ENCODE measurements around the gene CAMK1D. TPM values are rescaled to one million over a fixed set of nuclear protein-coding genes. Genes with fewer than 3 reads are reported as not detected.
"Not testable (repeated sequence)": the region's sequence is repeated elsewhere in the genome, so short reads cannot be mapped to it uniquely, and the experiment has no call there.

The CAMK1D gene
- 0.63 and 1.1 TPM in 2 replicates for total RNA-seq (2014; rRNA removed; shearing (Covaris generic))

DNA sequence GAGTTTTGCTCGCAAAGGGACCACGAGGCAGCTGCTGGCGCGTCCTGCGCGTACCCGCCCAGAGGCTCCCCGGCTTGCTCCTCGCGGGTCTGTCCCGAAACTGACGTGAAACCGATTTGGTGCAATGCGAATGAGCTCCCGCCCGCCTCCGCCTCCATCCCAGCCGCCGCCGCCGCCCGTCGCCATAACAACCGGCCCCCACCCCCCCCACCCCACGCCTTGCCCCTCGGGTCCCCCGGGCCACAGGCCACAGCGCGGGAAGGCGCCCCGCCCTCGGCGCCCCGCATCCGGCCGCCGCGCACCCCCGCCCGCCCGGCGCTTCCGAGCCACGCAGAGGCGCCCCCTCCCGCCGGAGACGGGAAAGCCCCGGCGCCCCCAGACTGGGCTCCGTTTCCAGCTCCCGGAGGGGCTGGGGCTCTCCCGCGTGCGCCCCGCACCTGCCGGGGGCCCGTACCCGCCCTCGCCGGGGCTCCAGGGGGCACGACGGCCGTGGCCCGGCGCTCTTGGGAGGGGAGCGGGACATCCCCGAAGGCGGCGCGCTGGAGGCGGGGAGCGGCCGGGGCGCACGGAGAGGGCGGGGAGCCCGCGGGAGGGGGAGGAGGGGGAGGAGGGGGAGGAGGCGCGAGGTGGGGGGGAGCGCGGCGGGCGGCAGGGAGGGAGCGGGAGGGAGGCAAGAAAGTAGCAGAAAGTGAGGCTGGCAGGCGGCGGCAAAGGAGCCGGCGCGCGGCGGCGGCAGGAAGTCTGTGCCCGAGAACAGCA, at the start of gene CAMK1D:
Gene CAMK1D, plus strand, starts transcription at position 678 of the 759 bp plus-strand sequence.
- H3K4me1 ChIP-seq, result peaks cover 14% of the 10 kb centered on the region; the same call in 1 of the 2 replicates
- peak; percentile 66 for DNase-seq
- H3K27ac ChIP-seq, result no peak within 1 kb of the TSS
- H3K36me3 ChIP-seq, result no peaks in the 10 kb centered on the region
- H3K9me3 ChIP-seq (replicated peaks), result no peaks in the 10 kb centered on the region
- H3K4me3 ChIP-seq, result peak within 1 kb of the TSS; percentile 61
- H3K27me3 ChIP-seq, result peaks cover 18% of the 10 kb centered on the region; the same call in 1 of the 2 replicates

- H3K4me1 ChIP-seq; H3K9me3 ChIP-seq (replicated peaks); H3K4me3 ChIP-seq; H3K27me3 ChIP-seq; H3K27ac ChIP-seq; H3K36me3 ChIP-seq; DNase-seq: not testable (repeated sequence)
Observed at GRCh38 chr10:12301036-12301435, 48.3 kb upstream of the CAMK1D start.

GRCh38 chr10:12308057-12308456, 41.3 kb upstream of the CAMK1D start:
- H3K27me3 ChIP-seq, result no peaks in the 10 kb centered on the region
- H3K36me3 ChIP-seq, result no peaks in the 10 kb centered on the region
- no peaks in the 10 kb centered on the region for H3K4me1 ChIP-seq
- no peak for DNase-seq
- H3K9me3 ChIP-seq (replicated peaks), result no peaks in the 10 kb centered on the region
- H3K27ac ChIP-seq, result no peak overlapping the region
- H3K4me3 ChIP-seq, result no peak overlapping the region

- Histone ChIP-seq H3K4me1 (no peaks in the 10 kb centered on the region), H3K9me3 (replicated peaks) (no peaks in the 10 kb centered on the region), H3K27ac (no peak overlapping the region), H3K36me3 (no peaks in the 10 kb centered on the region), H3K4me3 (no peak overlapping the region), H3K27me3 (no peaks in the 10 kb centered on the region)
- no peak for DNase-seq
Observed at GRCh38 chr10:12308736-12309375, 40.5 kb upstream of the CAMK1D start.

GRCh38 chr10:12309783-12310182, 39.6 kb upstream of the CAMK1D start:
- not testable (repeated sequence) for H3K27me3 ChIP-seq; H3K36me3 ChIP-seq; H3K4me1 ChIP-seq; H3K4me3 ChIP-seq; H3K9me3 ChIP-seq (replicated peaks); DNase-seq; H3K27ac ChIP-seq

DNA sequence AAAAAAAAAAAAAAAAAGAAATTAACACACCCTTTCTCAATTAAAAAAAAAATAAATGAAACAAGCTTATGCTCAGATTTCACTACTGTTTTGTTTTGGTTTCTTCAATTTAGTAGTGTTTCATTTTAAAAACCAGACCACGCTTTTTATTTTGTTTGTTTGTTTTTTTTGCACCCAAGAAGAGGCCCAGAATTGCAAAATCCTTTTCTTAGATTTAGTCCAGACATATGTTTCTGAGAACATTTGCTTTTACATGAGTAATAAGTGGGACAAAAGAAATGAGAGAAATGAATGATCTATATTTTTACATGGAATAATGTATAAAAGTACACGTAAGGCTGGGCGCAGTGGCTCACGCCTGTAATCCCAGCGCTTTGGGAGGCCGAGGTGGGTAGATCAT, 34.5 kb upstream of the CAMK1D start:
- DNase-seq, result no peak
- Histone ChIP-seq H3K27ac (no peak overlapping the region), H3K4me3 (no peak overlapping the region), H3K9me3 (replicated peaks) (no peaks in the 10 kb centered on the region), H3K4me1 (no peaks in the 10 kb centered on the region), H3K36me3 (no peaks in the 10 kb centered on the region), H3K27me3 (no peaks in the 10 kb centered on the region)

GRCh38 chr10:12319076-12319475, 30.3 kb upstream of the CAMK1D start:
- H3K27me3 ChIP-seq, result no peaks in the 10 kb centered on the region
- H3K4me1 ChIP-seq, result no peaks in the 10 kb centered on the region
- H3K9me3 ChIP-seq (replicated peaks), result no peaks in the 10 kb centered on the region
- H3K36me3 ChIP-seq, result no peaks in the 10 kb centered on the region
- no peak for DNase-seq
- no peak overlapping the region for H3K4me3 ChIP-seq
- no peak overlapping the region for H3K27ac ChIP-seq

DNA sequence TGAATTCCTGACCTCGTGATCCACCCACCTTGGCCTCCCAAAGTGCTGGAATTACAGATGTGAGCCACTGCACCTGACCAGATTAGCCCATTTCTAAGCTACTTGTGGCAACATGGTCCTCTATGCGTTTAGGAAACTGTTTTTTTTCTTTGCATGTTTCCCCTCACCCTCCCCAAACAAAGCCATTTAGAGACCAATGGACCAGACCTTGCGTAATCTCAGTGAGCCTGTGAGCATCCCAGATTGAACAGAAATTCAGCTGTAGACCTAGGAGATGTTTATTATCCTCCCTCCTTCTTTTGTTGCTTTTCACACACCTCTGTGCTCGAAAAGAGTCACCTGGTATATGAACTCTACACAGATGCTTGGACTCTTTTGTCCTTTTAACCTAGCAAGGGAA, 28.5 kb upstream of the CAMK1D start:
- Histone ChIP-seq H3K4me1 (no peaks in the 10 kb centered on the region), H3K36me3 (no peaks in the 10 kb centered on the region), H3K27me3 (no peaks in the 10 kb centered on the region), H3K4me3 (no peak overlapping the region), H3K27ac (no peak overlapping the region), H3K9me3 (replicated peaks) (no peaks in the 10 kb centered on the region)
- DNase-seq, result no peak

DNA sequence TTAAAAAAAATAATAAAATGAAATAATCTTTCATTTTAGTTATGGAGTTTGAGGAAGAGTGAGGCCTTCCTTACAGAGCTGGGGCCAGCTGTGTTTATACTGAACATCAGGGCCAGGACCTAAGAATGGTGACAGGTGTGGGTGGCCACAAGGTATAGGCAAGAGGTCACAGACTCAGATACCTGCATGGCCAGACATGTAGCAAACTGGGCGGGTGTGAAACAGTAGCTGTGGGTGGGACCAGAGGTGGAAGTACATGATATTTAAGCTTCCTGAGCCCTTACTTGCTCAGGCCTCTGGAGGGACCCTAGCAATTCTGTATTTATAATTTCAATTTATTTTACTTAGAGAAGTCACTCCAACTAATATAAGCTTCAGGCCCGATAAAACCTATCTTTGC, 27.7 kb upstream of the CAMK1D start:
- H3K27ac ChIP-seq, result no peak overlapping the region
- no peaks in the 10 kb centered on the region for H3K27me3 ChIP-seq
- DNase-seq, result no peak
- H3K9me3 ChIP-seq (replicated peaks), result no peaks in the 10 kb centered on the region
- H3K36me3 ChIP-seq, result no peaks in the 10 kb centered on the region
- no peaks in the 10 kb centered on the region for H3K4me1 ChIP-seq
- H3K4me3 ChIP-seq, result no peak overlapping the region

DNA sequence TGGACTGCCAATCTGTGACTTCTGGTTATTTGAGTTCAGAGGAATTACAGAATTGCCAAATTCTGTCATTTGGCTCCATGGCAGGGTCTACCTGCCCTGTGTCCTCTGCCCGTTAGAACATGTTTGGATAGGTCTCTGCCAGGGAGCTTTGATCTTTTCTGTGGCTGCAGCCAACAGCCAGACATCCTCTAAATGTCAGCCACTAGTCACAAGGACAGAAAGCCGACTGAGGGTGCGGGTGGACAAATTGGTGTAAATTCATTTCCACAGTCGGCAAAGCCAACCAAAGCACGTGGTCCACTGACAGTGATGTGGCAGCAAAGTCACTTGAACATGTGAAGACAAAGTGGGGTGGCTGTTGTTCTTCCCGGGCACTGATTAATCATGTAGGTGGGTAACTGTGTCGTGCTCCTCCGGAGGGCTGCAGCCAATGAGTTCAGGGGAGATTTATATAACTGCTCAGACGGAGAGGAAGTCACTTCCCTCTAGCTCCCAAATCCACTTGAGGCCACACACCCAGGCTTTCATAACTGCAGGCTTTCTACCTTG, 26.7 kb upstream of the CAMK1D start:
- H3K27me3 ChIP-seq, result no peaks in the 10 kb centered on the region
- H3K27ac ChIP-seq, result no peak overlapping the region
- no peak overlapping the region for H3K4me3 ChIP-seq
- no peaks in the 10 kb centered on the region for H3K4me1 ChIP-seq
- H3K9me3 ChIP-seq (replicated peaks), result no peaks in the 10 kb centered on the region
- H3K36me3 ChIP-seq, result no peaks in the 10 kb centered on the region
- no peak for DNase-seq

- H3K4me3 ChIP-seq, result no peak overlapping the region
- no peaks in the 10 kb centered on the region for H3K4me1 ChIP-seq
- no peaks in the 10 kb centered on the region for H3K9me3 ChIP-seq (replicated peaks)
- DNase-seq, result no peak
- H3K36me3 ChIP-seq, result no peaks in the 10 kb centered on the region
- H3K27ac ChIP-seq, result no peak overlapping the region
- no peaks in the 10 kb centered on the region for H3K27me3 ChIP-seq
Observed at GRCh38 chr10:12324530-12324929, 24.8 kb upstream of the CAMK1D start.

- Histone ChIP-seq H3K9me3 (replicated peaks) (no peaks in the 10 kb centered on the region), H3K27me3 (no peaks in the 10 kb centered on the region), H3K4me1 (no peaks in the 10 kb centered on the region), H3K4me3 (no peak overlapping the region), H3K27ac (no peak overlapping the region), H3K36me3 (no peaks in the 10 kb centered on the region)
- no peak for DNase-seq
Observed at GRCh38 chr10:12327074-12327473, 22.3 kb upstream of the CAMK1D start.

DNA sequence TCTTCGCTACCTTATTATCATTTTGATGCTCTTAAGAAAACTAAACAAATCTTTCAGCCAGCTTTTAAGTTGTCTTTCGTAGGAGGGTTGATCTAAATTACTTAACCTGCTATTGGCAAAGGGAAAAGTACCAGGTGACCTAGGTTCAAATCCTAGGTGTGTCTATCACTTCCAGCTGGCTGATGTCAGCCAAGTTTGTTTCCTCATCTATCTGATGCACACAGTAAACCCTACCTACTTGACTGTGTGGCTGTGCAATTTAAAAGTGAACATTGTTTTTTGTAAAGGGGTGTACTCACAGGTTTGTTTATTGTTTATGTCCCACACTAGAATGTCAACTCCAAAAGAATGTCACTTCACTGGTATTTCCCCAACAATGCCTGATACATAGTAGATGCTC, 21.9 kb upstream of the CAMK1D start:
- no peaks in the 10 kb centered on the region for H3K36me3 ChIP-seq
- DNase-seq, result no peak
- no peak overlapping the region for H3K27ac ChIP-seq
- H3K9me3 ChIP-seq (replicated peaks), result no peaks in the 10 kb centered on the region
- H3K4me3 ChIP-seq, result no peak overlapping the region
- H3K27me3 ChIP-seq, result no peaks in the 10 kb centered on the region
- H3K4me1 ChIP-seq, result no peaks in the 10 kb centered on the region

GRCh38 chr10:12328312-12328711, 21.0 kb upstream of the CAMK1D start:
- H3K4me3 ChIP-seq; H3K27ac ChIP-seq; DNase-seq; H3K4me1 ChIP-seq; H3K27me3 ChIP-seq; H3K9me3 ChIP-seq (replicated peaks); H3K36me3 ChIP-seq: not testable (repeated sequence)

- H3K27ac ChIP-seq, result peak overlapping the region; percentile 87
- H3K4me3 ChIP-seq, result peak overlapping the region; percentile 24; the same call in 1 of the 2 replicates
- no peaks in the 10 kb centered on the region for H3K27me3 ChIP-seq
- H3K4me1 ChIP-seq, result peaks cover 9% of the 10 kb centered on the region
- no peak for DNase-seq
- no peaks in the 10 kb centered on the region for H3K9me3 ChIP-seq (replicated peaks)
- no peaks in the 10 kb centered on the region for H3K36me3 ChIP-seq
Observed at GRCh38 chr10:12332572-12333379, 16.6 kb upstream of the CAMK1D start.

Data from SJCRH30 (cell line).